Thyroid gland (tissue), 4 donors: ENCODE data around the gene PDAP1. TPM values are rescaled to one million over a fixed set of nuclear protein-coding genes. Genes with fewer than 3 reads are reported as not detected.

Experiments
- DNase-seq, 2 donors: peaks; one replicate each; pipeline ENCODE4 v3.0.0-alpha.2; 2019
- H3K27ac ChIP-seq, 3 donors: fragments of 200-600 bp; sonication (generic); 1 replicate in 2 of 3; 2 replicates in 1 of 3; pipeline ENCODE4 v1.5.1; 2016 to 2019; ENCODE audit warnings: mild to moderate bottlenecking in 1 of 3, moderate library complexity in 1 of 3
- H3K27me3 ChIP-seq: fragments of 200-600 bp; sonication (generic); one replicate; pipeline ENCODE4 v1.5.1; 2019
- H3K36me3 ChIP-seq, 2 donors: fragments of 200-600 bp; sonication (generic); one replicate each; pipeline ENCODE4 v1.5.1; 2016 to 2019
- H3K4me1 ChIP-seq, 2 donors: fragments of 200-600 bp; sonication (generic); one replicate each; pipeline ENCODE4 v1.5.1; 2017 to 2019
- H3K4me3 ChIP-seq, 3 donors: fragments of 200-600 bp; sonication (generic); replicated peaks in 1 of 3; 1 replicate in 2 of 3; 2 replicates in 1 of 3; pipeline ENCODE4 v1.5.1; 2016; ENCODE audit warnings: mild to moderate bottlenecking in 1 of 3
- H3K9me3 ChIP-seq: fragments of 200-600 bp; sonication (generic); one replicate; pipeline ENCODE4 v1.5.1; 2017
- POLR2A ChIP-seq, 2 donors: fragments of 450-650 bp; IDR thresholded peaks; one replicate each; pipeline ENCODE4 v1.6.1; 2017; ENCODE audit warnings: antibody characterized with exemption in 2 of 2, mild to moderate bottlenecking in 2 of 2, moderate library complexity in 1 of 2
- WGBS, 2 donors: methylation state at CpG; one replicate each; pipeline ENCODE4 v1.1.5; 2017; 5-methylcytosine and 5-hydroxymethylcytosine counted together
- intact Hi-C: fragments of 100-400 bp; cut with DNase I; formaldehyde crosslinking; loops from one replicate; pipeline ENCODE4 v1.15.1; 2023
- total RNA-seq, 4 donors: library from RNA; depleted of rRNA; stranded (reverse); fragments of >200 nt; gene quantifications; one replicate each; pipeline ENCODE4 v1.2.3, GENCODE V29; 2016
- TF ChIP-seq, protein P1 (sequence below), 6 experiments: fragments of 200-600 bp in 3 of 6; fragments of 450-650 bp in 3 of 6; sonication (generic) in 3 of 6; IDR thresholded peaks; one replicate each; pipeline ENCODE4 v1.5.1; 2016 to 2019; ENCODE audit warnings: antibody characterized with exemption in 6 of 6, mild to moderate bottlenecking in 2 of 6, inconsistent platforms in 1 of 6, moderate library complexity in 1 of 6

The PDAP1 gene
- total RNA-seq, 4 donors from 2014 or later, result 73.9 to 112 (median 93.2) TPM

DNA sequence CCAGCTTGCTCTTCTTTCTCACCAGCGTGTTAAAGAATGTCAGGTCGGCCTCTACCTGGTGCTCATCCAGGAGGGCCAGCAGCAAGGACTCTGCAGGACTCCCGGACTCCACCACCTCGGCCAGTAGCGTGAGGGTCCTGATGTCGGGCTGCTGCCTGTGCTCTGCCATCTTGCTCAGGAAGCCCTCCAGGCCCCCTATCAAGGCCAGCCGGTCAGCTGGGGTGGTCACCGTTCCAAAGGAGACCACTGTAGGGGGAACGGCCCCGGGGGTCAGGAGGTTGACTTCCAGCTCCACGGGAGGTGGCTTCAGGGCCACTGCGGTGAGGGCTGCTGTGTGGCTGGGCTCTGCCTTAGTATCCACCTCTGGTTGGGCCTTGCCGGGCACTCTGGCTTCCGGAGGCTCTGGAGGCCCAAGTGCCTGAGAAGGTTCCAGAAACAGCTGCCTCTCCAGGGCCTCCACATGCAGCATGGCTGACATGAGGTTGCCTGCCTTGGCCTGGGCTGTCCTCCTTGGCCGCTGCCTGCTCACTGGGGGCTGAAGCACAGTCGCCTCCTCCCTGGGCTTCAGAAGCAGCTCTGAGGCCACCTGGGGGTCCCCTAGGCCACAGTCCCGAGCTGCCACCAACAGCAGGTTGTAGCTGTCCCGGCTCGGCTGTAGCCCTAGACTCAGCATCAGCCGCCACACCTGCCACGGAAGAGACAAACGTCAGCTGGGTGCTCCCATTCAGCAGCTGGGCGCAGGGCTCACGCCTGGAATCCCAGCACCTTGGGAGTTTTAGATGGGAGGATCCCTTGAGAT, 16.7 kb upstream of the PDAP1 start:
- no peak overlapping the region for H3K27ac ChIP-seq
- intact Hi-C loops, result no loop called here
- H3K4me1 ChIP-seq, result peaks cover 0 to 11% of the 10 kb centered on the region in 2 donors
- H3K9me3 ChIP-seq, result no peaks in the 10 kb centered on the region
- H3K36me3 ChIP-seq, result peaks cover 33 to 43% of the 10 kb centered on the region in 2 donors
- H3K27me3 ChIP-seq, result no peaks in the 10 kb centered on the region
- WGBS, 2 donors, result 93 to 95% methylated on average over 14 to 15 of the region's 24 CpGs
- DNase-seq, result no peak
- TF ChIP-seq, protein P1, sequence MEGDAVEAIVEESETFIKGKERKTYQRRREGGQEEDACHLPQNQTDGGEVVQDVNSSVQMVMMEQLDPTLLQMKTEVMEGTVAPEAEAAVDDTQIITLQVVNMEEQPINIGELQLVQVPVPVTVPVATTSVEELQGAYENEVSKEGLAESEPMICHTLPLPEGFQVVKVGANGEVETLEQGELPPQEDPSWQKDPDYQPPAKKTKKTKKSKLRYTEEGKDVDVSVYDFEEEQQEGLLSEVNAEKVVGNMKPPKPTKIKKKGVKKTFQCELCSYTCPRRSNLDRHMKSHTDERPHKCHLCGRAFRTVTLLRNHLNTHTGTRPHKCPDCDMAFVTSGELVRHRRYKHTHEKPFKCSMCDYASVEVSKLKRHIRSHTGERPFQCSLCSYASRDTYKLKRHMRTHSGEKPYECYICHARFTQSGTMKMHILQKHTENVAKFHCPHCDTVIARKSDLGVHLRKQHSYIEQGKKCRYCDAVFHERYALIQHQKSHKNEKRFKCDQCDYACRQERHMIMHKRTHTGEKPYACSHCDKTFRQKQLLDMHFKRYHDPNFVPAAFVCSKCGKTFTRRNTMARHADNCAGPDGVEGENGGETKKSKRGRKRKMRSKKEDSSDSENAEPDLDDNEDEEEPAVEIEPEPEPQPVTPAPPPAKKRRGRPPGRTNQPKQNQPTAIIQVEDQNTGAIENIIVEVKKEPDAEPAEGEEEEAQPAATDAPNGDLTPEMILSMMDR (IDR thresholded peaks at IDR 0.05), result no peak
- TF ChIP-seq POLR2A (IDR thresholded peaks at IDR 0.05), result no peak
- H3K4me3 ChIP-seq, result no peak overlapping the region

DNA sequence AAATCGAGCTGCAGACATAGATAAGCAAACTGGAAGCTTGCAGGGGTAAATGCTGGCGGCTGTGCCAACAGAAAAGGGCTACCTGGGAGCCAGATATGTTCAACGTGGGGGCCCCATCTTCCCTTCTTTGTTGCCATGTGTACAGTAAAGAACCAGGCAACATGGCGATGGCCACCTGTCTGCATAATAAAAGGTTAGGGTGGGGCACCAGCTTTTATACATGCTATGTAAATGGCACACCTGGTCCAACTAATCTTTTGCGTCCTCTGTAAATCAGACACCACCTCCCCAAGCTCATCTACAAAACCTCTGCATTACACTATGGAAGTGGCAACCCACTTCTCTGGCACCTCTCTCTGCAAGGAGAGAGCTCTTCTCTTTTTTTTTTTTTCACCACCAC, 14.2 kb upstream of the PDAP1 start:
- Histone ChIP-seq H3K4me1 (peaks cover 0 to 11% of the 10 kb centered on the region in 2 donors), H3K36me3 (peaks cover 50 to 57% of the 10 kb centered on the region in 2 donors), H3K9me3 (no peaks in the 10 kb centered on the region), H3K4me3 (no peak overlapping the region), H3K27me3 (no peaks in the 10 kb centered on the region), H3K27ac (no peak overlapping the region)
- no peak for DNase-seq
- intact Hi-C loops, result no loop called here
- TF ChIP-seq, protein P1 (IDR thresholded peaks at IDR 0.05), result no peak
- no peak for TF ChIP-seq POLR2A (IDR thresholded peaks at IDR 0.05)
- WGBS, 2 donors, result 77 to 80% methylated on average over 5 of the region's 5 CpGs

DNA sequence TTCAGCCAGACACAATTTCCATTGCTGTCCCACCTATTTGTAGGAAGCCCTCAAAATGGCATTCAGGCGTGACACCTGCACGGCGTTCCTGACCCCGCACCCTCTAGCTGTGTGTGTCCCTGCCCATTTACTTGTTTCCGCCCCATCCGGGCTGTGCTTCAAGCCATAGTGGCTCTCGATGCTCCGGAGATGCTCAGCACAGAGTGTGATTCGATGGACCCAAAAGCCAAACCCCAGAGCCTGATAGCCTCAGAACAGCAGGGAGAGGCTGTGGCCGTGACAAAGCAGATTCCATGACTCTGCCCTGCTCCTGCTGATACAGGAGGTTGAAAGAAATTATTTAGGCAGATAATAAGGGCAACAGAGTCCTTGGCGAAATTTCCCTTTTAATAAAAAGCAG, 13.8 kb upstream of the PDAP1 start:
- Histone ChIP-seq H3K36me3 (peaks cover 54 to 61% of the 10 kb centered on the region in 2 donors), H3K27me3 (no peaks in the 10 kb centered on the region), H3K27ac (no peak overlapping the region), H3K4me1 (peaks cover 0 to 11% of the 10 kb centered on the region in 2 donors), H3K9me3 (no peaks in the 10 kb centered on the region), H3K4me3 (no peak overlapping the region)
- intact Hi-C loops, result no loop called here
- peak; percentile 69 to 82 for DNase-seq
- 54 to 59% methylated on average over 11 of the region's 11 CpGs for WGBS, 2 donors
- TF ChIP-seq, protein P1 (IDR thresholded peaks at IDR 0.05), result no peak
- TF ChIP-seq POLR2A (IDR thresholded peaks at IDR 0.05), result no peak

DNA sequence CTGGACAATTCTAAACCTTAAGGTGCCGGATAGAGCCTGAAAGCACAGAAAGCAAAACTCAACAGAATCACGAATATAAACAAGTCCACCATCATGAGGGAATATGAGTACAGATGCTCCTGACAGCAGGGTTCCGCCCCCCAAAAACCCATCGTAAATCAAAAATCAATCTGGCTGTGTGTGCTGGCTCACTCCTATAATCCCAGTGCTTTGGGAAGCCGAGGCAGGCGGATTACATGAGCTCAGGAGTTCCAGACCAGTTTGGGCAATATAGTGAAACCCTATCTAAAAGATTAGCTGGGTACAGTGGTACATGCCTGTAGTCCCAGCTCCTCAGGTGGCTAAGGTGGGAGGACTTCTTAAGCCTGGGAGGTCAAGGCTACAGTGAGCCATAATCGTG, 12.6 kb upstream of the PDAP1 start:
- intact Hi-C loops, result no loop called here
- peaks cover 66 to 71% of the 10 kb centered on the region in 2 donors for H3K36me3 ChIP-seq
- WGBS, 2 donors, result 91 to 93% methylated on average over 7 of the region's 7 CpGs
- DNase-seq, result no peak
- H3K4me1 ChIP-seq, result peaks cover 0 to 11% of the 10 kb centered on the region in 2 donors
- no peaks in the 10 kb centered on the region for H3K9me3 ChIP-seq
- no peak overlapping the region for H3K4me3 ChIP-seq
- no peaks in the 10 kb centered on the region for H3K27me3 ChIP-seq
- TF ChIP-seq POLR2A (IDR thresholded peaks at IDR 0.05), result no peak
- TF ChIP-seq, protein P1 (IDR thresholded peaks at IDR 0.05), result no peak
- no peak overlapping the region for H3K27ac ChIP-seq

DNA sequence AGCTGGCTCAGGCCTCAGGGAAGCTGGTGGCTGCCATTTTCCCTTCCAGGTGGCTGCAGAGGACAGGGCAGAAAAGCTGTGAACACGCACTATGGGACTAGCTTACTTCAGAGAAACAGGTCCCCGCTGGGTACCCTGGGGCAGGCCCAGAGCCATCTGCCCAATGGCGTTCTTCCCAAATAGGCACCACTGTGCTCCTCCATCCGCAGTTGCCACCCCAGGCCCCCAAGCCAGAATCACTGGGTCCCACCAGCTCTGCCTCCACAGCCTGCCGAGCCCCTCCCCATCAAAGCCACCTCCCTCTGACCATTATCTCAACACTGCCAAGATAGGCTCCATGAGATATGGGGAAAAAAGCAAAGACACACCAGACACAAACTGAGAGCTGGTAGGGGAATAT, 11.8 kb upstream of the PDAP1 start:
- no peak for DNase-seq
- peaks cover 69 to 74% of the 10 kb centered on the region in 2 donors for H3K36me3 ChIP-seq
- H3K4me1 ChIP-seq, result peaks cover 0 to 11% of the 10 kb centered on the region in 2 donors
- intact Hi-C loops, result no loop called here
- no peaks in the 10 kb centered on the region for H3K27me3 ChIP-seq
- H3K4me3 ChIP-seq, result no peak overlapping the region
- 90 to 93% methylated on average over 5 of the region's 5 CpGs for WGBS, 2 donors
- H3K27ac ChIP-seq, result no peak overlapping the region
- H3K9me3 ChIP-seq, result no peaks in the 10 kb centered on the region
- TF ChIP-seq, protein P1 (IDR thresholded peaks at IDR 0.05), result no peak
- TF ChIP-seq POLR2A (IDR thresholded peaks at IDR 0.05), result no peak
